HL-60/S4 treated with phorbol 12-myristate 13-acetate at 8.2 ng/mL for 4 days and 3 days (cell line): Measurements from ENCODE around the gene MAS1.
"Not testable (repeated sequence)": the region's sequence is repeated elsewhere in the genome, so short reads cannot be mapped to it uniquely, and the experiment has no call there.

Source experiments
- in situ Hi-C: fragments of 300-500 bp; cut with MboI; formaldehyde crosslinking; loops from 2 replicates; pipeline ENCODE4 v1.15.0; 2022; ENCODE audit warnings: low sequenced_read_pairs

MAS1 gene

DNA sequence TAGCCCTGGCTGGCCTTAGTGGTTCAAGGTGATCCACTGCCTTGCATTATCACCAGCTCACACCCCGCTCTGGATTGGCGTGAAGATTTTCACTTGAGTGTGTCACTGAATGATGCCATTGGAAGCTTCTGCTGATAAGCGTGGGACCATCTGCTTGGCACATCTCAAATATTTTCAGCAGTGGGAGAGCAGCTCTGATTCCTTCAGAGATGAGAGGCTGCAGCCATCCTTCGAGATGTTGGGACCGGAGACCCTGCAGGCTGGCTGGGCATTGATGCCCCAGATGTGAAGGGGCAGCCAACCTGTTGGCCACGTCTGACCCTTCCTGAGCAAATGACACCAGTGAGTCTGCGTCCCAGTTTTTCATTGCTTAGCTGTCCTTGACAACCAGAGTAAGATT is at the start of gene MAS1:
MAS1 (plus strand) TSS at position 197 of the 400 bp plus-strand sequence. CDS start 15,968 bp downstream, outside the sequence.
- in situ Hi-C loops, result no loop called here

DNA sequence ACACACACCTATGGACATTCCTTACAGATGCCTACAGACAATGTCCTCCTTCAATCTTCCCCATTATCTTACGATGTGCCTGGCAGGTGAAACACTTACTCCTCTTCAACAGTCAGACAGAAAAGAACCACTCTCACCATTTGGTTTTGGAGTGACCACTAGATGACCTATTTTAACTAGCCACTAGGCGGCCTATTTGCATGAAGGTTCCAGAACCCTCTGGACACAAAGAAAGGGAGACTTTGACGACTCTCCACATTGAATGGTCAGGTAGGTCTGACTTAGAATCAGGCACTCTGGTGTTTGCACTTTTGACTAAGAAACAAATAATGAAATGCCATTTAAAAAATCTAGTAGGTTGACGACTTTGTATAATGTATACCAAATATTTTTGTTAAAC is 48.8 kb upstream of the MAS1 start:
- in situ Hi-C loops, result no loop called here

DNA sequence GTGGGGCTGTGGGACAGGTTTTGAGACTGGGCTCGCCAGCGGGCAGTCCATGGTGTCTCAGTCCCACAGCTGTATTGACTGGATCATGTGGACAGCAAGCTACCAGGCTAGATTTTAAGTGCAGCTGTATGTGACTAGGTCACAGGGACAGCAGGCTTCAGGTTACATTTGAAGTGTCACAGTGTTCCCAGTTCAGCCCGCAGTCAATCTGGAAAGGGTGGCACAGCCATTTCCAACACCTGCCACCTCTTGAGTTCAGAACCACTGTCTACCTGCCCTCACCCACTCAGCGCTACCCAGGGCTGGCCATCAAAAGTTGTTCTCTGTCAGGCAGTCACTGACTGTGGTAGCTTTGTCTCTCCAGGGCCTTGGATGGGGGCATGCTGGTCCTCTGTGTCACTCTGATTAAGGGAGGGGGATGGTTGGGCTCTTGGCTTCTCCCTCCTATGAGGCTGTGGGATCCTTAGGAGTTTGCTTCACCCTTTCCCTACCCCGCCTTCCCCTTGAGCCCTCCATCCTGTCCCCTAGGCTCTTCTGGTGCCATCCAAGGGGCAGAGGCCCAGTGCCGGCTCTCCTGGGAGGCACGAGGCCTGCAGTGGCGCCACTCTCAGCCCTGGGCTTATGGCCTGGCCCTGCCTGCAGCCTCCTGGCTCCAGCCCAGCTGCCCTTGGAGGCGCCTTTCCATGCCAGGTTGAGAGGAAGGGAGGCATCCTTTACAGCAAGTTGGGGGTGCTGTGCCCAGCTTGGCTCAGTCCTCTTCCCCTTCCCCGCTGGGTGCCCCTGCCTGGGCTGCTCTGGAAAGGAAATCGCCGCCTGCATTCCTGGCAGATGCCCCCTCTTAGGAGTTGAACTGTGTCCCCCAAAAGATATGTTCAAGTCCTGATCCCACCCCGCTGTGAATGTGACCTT is 45.8 kb upstream of the MAS1 start:
- in situ Hi-C loops, result no loop called here

DNA sequence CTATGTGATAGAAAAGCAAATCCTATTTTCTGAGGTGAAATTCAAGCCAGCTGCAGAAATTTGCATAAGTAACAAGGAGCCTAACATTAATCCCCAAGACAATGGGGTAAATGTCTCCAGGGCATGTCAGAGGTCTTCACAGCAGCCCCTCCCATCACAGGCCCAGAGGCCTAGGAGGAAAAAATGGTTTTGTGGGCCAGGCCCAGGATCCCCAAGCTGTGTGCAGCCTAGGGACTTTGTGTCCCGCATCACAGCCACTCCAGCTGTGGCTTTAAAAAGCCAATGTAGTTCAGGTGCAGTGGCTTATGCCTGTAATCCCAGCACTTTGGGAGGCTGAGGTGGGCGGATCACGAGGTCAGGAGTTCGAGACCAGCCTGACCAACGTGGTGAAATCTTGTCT is 42.2 kb upstream of the MAS1 start:
- in situ Hi-C loops, result not testable (repeated sequence)

DNA sequence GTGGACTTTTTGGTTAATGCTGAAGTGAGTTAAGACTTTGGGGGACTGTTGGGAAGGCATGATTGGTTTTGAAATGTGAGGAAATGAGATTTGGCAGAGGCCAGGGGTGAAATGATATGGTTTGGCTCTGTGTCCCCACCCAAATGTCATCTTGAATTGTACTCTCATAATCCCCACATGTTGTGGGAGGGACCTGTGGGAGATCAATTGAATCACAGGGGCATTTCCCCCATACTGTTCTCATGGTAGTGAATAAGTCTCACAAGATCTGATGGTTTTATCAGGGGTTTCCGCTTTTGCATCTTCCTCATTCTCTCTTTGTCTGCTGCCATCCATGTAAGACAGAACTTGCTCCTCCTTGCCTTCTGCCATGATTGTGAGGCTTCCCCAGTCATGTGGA is 40.9 kb upstream of the MAS1 start:
- in situ Hi-C loops, result loop anchor here (25.0 kb wide), 1 partner anchor 612 kb away; no protein-coding TSS in a partner anchor

- in situ Hi-C loops, result loop anchor here (25.0 kb wide), 1 partner anchor 609 kb away; no protein-coding TSS in a partner anchor
These were observed 37.9 kb upstream of the MAS1 start for GRCh38 chr6:159852877-159853276.

DNA sequence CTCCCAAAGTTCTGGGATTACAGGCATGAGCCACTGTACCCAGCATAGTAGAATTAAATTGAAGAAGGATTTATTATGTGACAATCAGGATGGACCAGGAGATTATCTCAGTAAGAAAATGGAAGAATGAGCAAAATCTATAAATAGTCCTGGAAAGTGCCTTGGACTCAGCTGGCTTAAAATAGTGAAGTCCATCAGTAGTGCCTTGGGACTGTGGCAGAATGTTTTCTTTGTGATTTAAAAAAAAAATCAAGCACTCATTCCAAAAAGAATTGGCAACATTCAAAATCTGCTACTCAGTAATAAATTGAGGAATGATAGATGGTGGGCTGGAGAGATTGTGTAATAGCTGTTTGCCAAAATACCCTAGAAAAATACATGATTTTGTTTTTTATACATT is 37.0 kb upstream of the MAS1 start:
- in situ Hi-C loops, result loop anchor here (25.0 kb wide), 1 partner anchor 609 kb away; no protein-coding TSS in a partner anchor

DNA sequence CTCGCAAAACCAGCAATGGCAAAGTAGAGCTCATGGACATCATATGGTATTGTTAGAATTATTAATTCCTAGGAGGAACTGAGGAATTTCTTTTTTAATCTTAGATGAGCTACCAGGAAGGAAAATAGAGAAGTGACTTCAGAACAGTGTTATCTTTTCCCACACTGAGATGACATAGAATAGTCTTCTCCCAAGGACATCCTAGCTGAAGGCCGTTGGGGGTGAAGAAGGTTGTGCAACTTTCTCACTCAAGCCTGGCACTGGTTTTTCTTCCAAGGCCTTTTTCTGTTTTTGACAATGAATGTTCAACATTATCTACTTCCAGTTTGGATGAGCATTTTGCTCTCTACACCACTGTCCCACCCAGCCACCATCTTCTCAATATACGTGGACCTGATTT is 35.8 kb upstream of the MAS1 start:
- in situ Hi-C loops, result loop anchor here (25.0 kb wide), 1 partner anchor 607 kb away; no protein-coding TSS in a partner anchor

- in situ Hi-C loops, result loop anchor here (25.0 kb wide), 1 partner anchor 604 kb away; no protein-coding TSS in a partner anchor
These were observed 32.5 kb upstream of the MAS1 start for GRCh38 chr6:159858259-159858658.

DNA sequence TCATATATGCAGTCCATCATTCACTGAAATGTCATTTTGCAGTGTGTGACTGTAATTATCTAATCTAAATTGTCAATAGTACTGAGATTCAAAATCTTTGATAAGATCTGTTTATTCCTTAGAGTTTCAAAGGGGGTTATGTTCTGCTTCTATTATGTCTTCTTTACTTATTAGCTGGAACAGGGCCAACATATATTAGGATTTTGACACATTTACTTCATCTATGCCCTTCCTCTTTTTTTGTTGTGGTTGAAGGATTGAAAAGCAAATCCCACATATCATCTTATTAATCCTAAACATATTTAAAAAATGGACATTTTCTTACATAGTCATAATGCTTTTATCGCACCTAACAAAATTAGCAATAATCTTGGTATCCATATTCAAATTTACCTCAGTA is 30.3 kb upstream of the MAS1 start:
- in situ Hi-C loops, result loop anchor here (10.0 to 25.0 kb wide), 2 partner anchors 244 to 602 kb away; no protein-coding TSS in a partner anchor

GRCh38 chr6:159862103-159862502 is 28.7 kb upstream of the MAS1 start:
- in situ Hi-C loops, result loop anchor here (10.0 to 25.0 kb wide), 2 partner anchors 243 to 600 kb away; no protein-coding TSS in a partner anchor

- in situ Hi-C loops, result loop anchor here (10.0 to 25.0 kb wide), 2 partner anchors 241 to 599 kb away; no protein-coding TSS in a partner anchor
These were observed 27.4 kb upstream of the MAS1 start for GRCh38 chr6:159863341-159863740.

- in situ Hi-C loops, result loop anchor here (10.0 to 25.0 kb wide), 2 partner anchors 239 to 597 kb away; no protein-coding TSS in a partner anchor
These were observed 25.4 kb upstream of the MAS1 start for GRCh38 chr6:159865226-159865920.

DNA sequence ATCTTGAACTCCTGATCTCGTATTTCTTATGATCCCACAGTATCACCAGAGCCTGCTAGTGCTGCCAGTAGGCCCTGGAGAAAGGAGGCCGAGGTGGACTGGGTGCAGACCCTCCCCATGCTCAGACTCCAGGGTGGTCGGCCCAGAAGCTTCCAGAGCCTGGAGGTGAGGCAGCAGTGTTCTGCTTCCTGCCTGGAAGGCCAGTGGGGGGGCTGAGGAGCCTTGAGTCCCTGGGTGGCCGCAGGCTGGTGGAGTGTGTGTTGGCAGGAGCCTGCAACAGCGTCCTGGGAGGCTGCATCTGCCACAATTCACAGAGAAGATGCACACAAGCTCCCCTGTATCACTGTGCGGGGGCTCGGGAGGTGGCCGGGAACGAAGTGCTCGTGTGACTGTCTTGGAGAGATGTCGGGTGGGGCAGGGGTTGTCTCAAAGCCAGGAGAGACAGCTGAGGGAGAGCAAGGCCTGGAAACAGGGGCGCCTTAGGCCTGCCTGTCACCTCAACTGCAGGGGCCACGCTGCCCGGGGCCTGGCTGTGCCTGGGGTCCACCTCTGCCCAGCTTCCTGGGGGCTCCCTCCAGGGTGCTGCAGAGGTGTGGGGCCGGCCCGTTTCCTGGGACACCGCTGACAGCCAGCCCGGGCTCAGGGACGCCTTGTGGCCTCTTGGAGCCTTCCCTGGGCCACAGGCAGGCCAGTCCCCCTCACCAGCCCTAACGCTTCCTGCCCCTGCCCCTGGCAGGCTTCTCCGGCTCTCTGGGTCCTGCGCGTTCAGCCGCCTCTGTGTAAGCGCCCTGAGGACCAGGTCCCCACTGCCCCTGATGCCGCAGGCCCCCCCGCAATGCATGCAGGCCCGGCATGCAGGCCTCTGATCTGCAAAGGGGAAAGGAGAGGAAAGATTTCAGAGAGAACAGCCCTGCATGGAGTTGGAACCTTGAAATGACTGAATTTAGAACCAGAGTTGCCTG is 24.2 kb upstream of the MAS1 start:
- in situ Hi-C loops, result loop anchor here (10.0 to 25.0 kb wide), 2 partner anchors 238 to 596 kb away; no protein-coding TSS in a partner anchor

GRCh38 chr6:159871241-159871640 is 19.5 kb upstream of the MAS1 start:
- in situ Hi-C loops, result loop anchor here (25.0 kb wide), 1 partner anchor 591 kb away; no protein-coding TSS in a partner anchor

DNA sequence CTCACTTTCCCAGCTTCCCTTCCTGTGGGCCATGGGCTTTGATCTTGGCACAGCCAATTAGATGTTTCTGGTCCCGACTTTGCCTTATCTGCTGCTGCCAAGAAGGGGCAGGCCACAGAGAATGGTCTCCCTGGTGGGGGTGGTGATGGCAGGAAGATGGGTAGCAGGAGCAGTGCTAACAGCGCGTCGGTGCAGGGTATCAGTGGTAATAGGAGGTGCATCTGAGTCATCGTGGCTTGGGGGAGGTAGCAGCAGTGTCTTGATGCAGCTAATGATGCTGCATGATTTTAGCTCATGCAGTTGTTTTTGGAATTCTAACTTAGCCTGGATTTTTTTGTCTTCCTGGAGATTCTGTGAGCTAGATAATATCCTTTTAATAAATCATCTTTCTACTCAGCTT is 18.9 kb upstream of the MAS1 start:
- in situ Hi-C loops, result loop anchor here (25.0 kb wide), 1 partner anchor 590 kb away; no protein-coding TSS in a partner anchor

- in situ Hi-C loops, result loop anchor here (25.0 kb wide), 1 partner anchor 588 kb away; no protein-coding TSS in a partner anchor
These were observed 16.4 kb upstream of the MAS1 start for GRCh38 chr6:159874435-159874834.

DNA sequence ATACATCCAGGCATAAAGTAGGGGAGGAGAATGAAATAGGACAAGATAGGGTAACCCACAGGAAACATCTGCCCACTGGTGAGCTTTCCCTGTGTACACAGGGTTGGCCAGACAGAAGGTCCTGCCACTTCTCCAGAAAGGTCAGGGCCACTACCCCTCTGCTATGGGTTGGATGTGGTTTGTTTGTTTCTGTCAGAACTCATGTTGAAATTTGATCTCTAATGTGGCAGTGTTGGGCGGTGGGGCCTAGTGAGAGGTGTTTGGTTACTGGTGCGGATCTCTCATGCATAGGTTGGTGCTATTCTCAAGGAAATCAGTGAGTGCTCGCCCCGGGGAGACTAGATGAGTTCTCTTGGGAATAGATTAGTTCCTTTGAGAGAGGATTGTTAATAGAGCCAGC is 15.6 kb upstream of the MAS1 start:
- in situ Hi-C loops, result no loop called here

- in situ Hi-C loops, result no loop called here
These were observed 14.5 kb upstream of the MAS1 start for GRCh38 chr6:159876242-159876641.

- in situ Hi-C loops, result no loop called here
These were observed 13.5 kb upstream of the MAS1 start for GRCh38 chr6:159877256-159877808.
